SJCRH30 (cell line): ENCODE data around the gene UNC80. TPM values are rescaled to one million over a fixed set of nuclear protein-coding genes. Genes with fewer than 3 reads are reported as not detected.
A peak's percentile ranks its signal among the peaks of the same experiment; 100 is the strongest.

Source experiments
- DNase-seq, 2 experiments: peaks; one replicate each; pipeline ENCODE4 v3.0.0-alpha.2; 2015 to 2020
- H3K27ac ChIP-seq: fragments of 250-450 bp; sonication (Bioruptor Pico); 2 replicates; pipeline ENCODE4 v1.5.1; 2020; ENCODE audit warnings: mild to moderate bottlenecking, moderate library complexity
- H3K27me3 ChIP-seq: fragments of 250-450 bp; sonication (Bioruptor Pico); 2 replicates; pipeline ENCODE4 v1.5.1; 2020; ENCODE audit warnings: mild to moderate bottlenecking, moderate library complexity
- H3K36me3 ChIP-seq: fragments of 250-450 bp; sonication (Bioruptor Pico); 2 replicates; pipeline ENCODE4 v1.5.1; 2020; ENCODE audit warnings: mild to moderate bottlenecking, moderate library complexity
- H3K4me1 ChIP-seq: fragments of 250-450 bp; sonication (Bioruptor Pico); 2 replicates; pipeline ENCODE4 v1.5.1; 2020; ENCODE audit warnings: mild to moderate bottlenecking, moderate library complexity
- H3K4me3 ChIP-seq: fragments of 250-450 bp; sonication (Bioruptor Pico); 2 replicates; pipeline ENCODE4 v1.5.1; 2020; ENCODE audit warnings: mild to moderate bottlenecking, moderate library complexity
- H3K9me3 ChIP-seq: fragments of 250-450 bp; sonication (Bioruptor Pico); replicated peaks from 2 replicates; pipeline ENCODE4 v1.5.1; 2020; ENCODE audit warnings: mild to moderate bottlenecking, moderate library complexity
- total RNA-seq: library from RNA; depleted of rRNA; stranded (reverse); fragments of >200 nt; shearing (Covaris generic); gene quantifications from 2 replicates; pipeline ENCODE4 v1.2.3, GENCODE V29; 2014

UNC80 gene
- total RNA-seq, 1 experiment from 2014 or later: 6.0 TPM

GRCh38 chr2:209830722-209831465 is 59.3 kb downstream of the UNC80 start:
- Histone ChIP-seq H3K9me3 (no peaks in the 10 kb centered on the region), H3K27ac (no peak overlapping the region), H3K4me1 (no peaks in the 10 kb centered on the region), H3K4me3 (no peak overlapping the region), H3K36me3 (no peaks in the 10 kb centered on the region), H3K27me3 (no peaks in the 10 kb centered on the region)
- DNase-seq: no peak

GRCh38 chr2:209834767-209835166 is 63.1 kb downstream of the UNC80 start:
- Histone ChIP-seq H3K27ac (no peak overlapping the region), H3K4me3 (no peak overlapping the region), H3K36me3 (0 out of 2 replicates have a peak, but pooled peaks cover 3% of the 10 kb centered on the region), H3K27me3 (no peaks in the 10 kb centered on the region), H3K9me3 (no peaks in the 10 kb centered on the region), H3K4me1 (no peaks in the 10 kb centered on the region)
- DNase-seq: no peak

- H3K9me3 ChIP-seq: no peaks in the 10 kb centered on the region
- DNase-seq: no peak
- no peak overlapping the region for H3K4me3 ChIP-seq
- no peak overlapping the region for H3K27ac ChIP-seq
- H3K36me3 ChIP-seq: peaks cover 6% of the 10 kb centered on the region
- no peaks in the 10 kb centered on the region for H3K4me1 ChIP-seq
- no peaks in the 10 kb centered on the region for H3K27me3 ChIP-seq
These were observed 68.8 kb downstream of the UNC80 start for GRCh38 chr2:209840434-209840833.

GRCh38 chr2:209845666-209846065 is 74.0 kb downstream of the UNC80 start:
- H3K4me1 ChIP-seq: no peaks in the 10 kb centered on the region
- H3K9me3 ChIP-seq: no peaks in the 10 kb centered on the region
- H3K36me3 ChIP-seq: peaks cover 3% of the 10 kb centered on the region
- H3K27ac ChIP-seq: no peak overlapping the region
- DNase-seq: no peak
- H3K4me3 ChIP-seq: no peak overlapping the region
- H3K27me3 ChIP-seq: no peaks in the 10 kb centered on the region

- Histone ChIP-seq H3K27ac (no peak overlapping the region), H3K4me3 (no peak overlapping the region), H3K9me3 (no peaks in the 10 kb centered on the region; the same call in 1 of the 2 replicates), H3K4me1 (no peaks in the 10 kb centered on the region), H3K27me3 (no peaks in the 10 kb centered on the region), H3K36me3 (no peaks in the 10 kb centered on the region)
- no peak for DNase-seq
These were observed 93.2 kb downstream of the UNC80 start for GRCh38 chr2:209864716-209865295.

GRCh38 chr2:209868271-209868994 is 96.8 kb downstream of the UNC80 start:
- Histone ChIP-seq H3K4me3 (no peak overlapping the region), H3K9me3 (no peaks in the 10 kb centered on the region; the same call in 1 of the 2 replicates), H3K36me3 (no peaks in the 10 kb centered on the region), H3K4me1 (peaks cover 11% of the 10 kb centered on the region), H3K27me3 (no peaks in the 10 kb centered on the region), H3K27ac (no peak overlapping the region)
- no peak for DNase-seq

- no peak overlapping the region for H3K4me3 ChIP-seq
- H3K27ac ChIP-seq: no peak overlapping the region
- H3K36me3 ChIP-seq: no peaks in the 10 kb centered on the region
- DNase-seq: no peak
- H3K4me1 ChIP-seq: peaks cover 11% of the 10 kb centered on the region
- no peaks in the 10 kb centered on the region for H3K27me3 ChIP-seq
- no peaks in the 10 kb centered on the region; the same call in 1 of the 2 replicates for H3K9me3 ChIP-seq
These were observed 98.4 kb downstream of the UNC80 start for GRCh38 chr2:209870067-209870466.

- Histone ChIP-seq H3K27me3 (no peaks in the 10 kb centered on the region), H3K4me3 (peak overlapping the region; percentile 45), H3K27ac (peak overlapping the region; percentile 39), H3K36me3 (no peaks in the 10 kb centered on the region), H3K4me1 (peaks cover 22% of the 10 kb centered on the region), H3K9me3 (no peaks in the 10 kb centered on the region)
- DNase-seq: peak; percentile 93
These were observed 101.0 kb downstream of the UNC80 start for GRCh38 chr2:209872675-209873074.

- DNase-seq: no peak
- Histone ChIP-seq H3K4me3 (no peak overlapping the region), H3K9me3 (no peaks in the 10 kb centered on the region), H3K36me3 (no peaks in the 10 kb centered on the region), H3K4me1 (peaks cover 22% of the 10 kb centered on the region), H3K27ac (no peak overlapping the region), H3K27me3 (no peaks in the 10 kb centered on the region)
These were observed 103.6 kb downstream of the UNC80 start for GRCh38 chr2:209875270-209875669.

GRCh38 chr2:209876211-209876610 is 104.6 kb downstream of the UNC80 start:
- Histone ChIP-seq H3K36me3 (no peaks in the 10 kb centered on the region), H3K4me3 (no peak overlapping the region), H3K27ac (peak overlapping the region; percentile 0; the same call in 1 of the 2 replicates), H3K9me3 (no peaks in the 10 kb centered on the region), H3K27me3 (no peaks in the 10 kb centered on the region), H3K4me1 (peaks cover 22% of the 10 kb centered on the region)
- peak in 1 of 2 experiments; percentile 23 for DNase-seq

- no peak for DNase-seq
- Histone ChIP-seq H3K9me3 (no peaks in the 10 kb centered on the region), H3K36me3 (no peaks in the 10 kb centered on the region), H3K4me3 (no peak overlapping the region), H3K27me3 (no peaks in the 10 kb centered on the region), H3K4me1 (peaks cover 11% of the 10 kb centered on the region), H3K27ac (no peak overlapping the region)
These were observed 107.1 kb downstream of the UNC80 start for GRCh38 chr2:209878701-209879100.

- no peaks in the 10 kb centered on the region for H3K27me3 ChIP-seq
- no peak overlapping the region for H3K27ac ChIP-seq
- no peak for DNase-seq
These were observed 129.0 kb downstream of the UNC80 start for GRCh38 chr2:209900638-209901037.

GRCh38 chr2:209901172-209901571 is 129.5 kb downstream of the UNC80 start:
- DNase-seq: no peak
- Histone ChIP-seq H3K27me3 (no peaks in the 10 kb centered on the region), H3K27ac (no peak overlapping the region), H3K4me1 (no peaks in the 10 kb centered on the region), H3K9me3 (no peaks in the 10 kb centered on the region), H3K36me3 (no peaks in the 10 kb centered on the region), H3K4me3 (no peak overlapping the region)

More at GRCh38 chr2:209900638-209901037, 129.0 kb downstream of the UNC80 start:
- H3K4me1 ChIP-seq: no peaks in the 10 kb centered on the region
- H3K4me3 ChIP-seq: no peak overlapping the region
- H3K9me3 ChIP-seq: no peaks in the 10 kb centered on the region
- H3K36me3 ChIP-seq: no peaks in the 10 kb centered on the region

- no peaks in the 10 kb centered on the region for H3K9me3 ChIP-seq
- no peaks in the 10 kb centered on the region for H3K27me3 ChIP-seq
- no peaks in the 10 kb centered on the region for H3K36me3 ChIP-seq
- peak; percentile 10 to 31 for DNase-seq
- H3K4me3 ChIP-seq: no peak overlapping the region
- no peak overlapping the region for H3K27ac ChIP-seq
- no peaks in the 10 kb centered on the region for H3K4me1 ChIP-seq
These were observed 134.1 kb downstream of the UNC80 start for GRCh38 chr2:209905691-209906090.

GRCh38 chr2:209907746-209908145 is 136.1 kb downstream of the UNC80 start:
- DNase-seq: no peak
- Histone ChIP-seq H3K4me3 (no peak overlapping the region), H3K27ac (no peak overlapping the region)

More at GRCh38 chr2:209907746-209908145, 136.1 kb downstream of the UNC80 start:
- Histone ChIP-seq H3K27me3 (no peaks in the 10 kb centered on the region), H3K9me3 (no peaks in the 10 kb centered on the region), H3K36me3 (no peaks in the 10 kb centered on the region), H3K4me1 (no peaks in the 10 kb centered on the region)
